HUES48 (cell line): ENCODE results near the gene CASP7.
"Not testable (repeated sequence)": the region's sequence is repeated elsewhere in the genome, so short reads cannot be mapped to it uniquely, and the experiment has no call there.

ENCODE experiments used
- H3K27ac ChIP-seq: one replicate; pipeline ENCODE4 v1.7.0; 2013; ENCODE audit warnings: low read depth, low read length, inconsistent platforms
- H3K27me3 ChIP-seq: 2 replicates; pipeline ENCODE4 v1.6.1; 2013; ENCODE audit warnings: mild to moderate bottlenecking, low read length; ENCODE audit not compliant: control insufficient read depth, insufficient read depth
- H3K36me3 ChIP-seq: 2 replicates; pipeline ENCODE4 v1.6.1; 2013; ENCODE audit warnings: low read length; ENCODE audit not compliant: control insufficient read depth, insufficient read depth
- H3K4me1 ChIP-seq: 2 replicates; pipeline ENCODE4 v1.6.1; 2013; ENCODE audit warnings: mild to moderate bottlenecking, low read length; ENCODE audit not compliant: control insufficient read depth, insufficient read depth
- H3K4me3 ChIP-seq: 2 replicates; pipeline ENCODE4 v1.5.1; 2013; ENCODE audit warnings: mild to moderate bottlenecking, low read depth, low read length
- H3K9ac ChIP-seq: 2 replicates; pipeline ENCODE4 v1.6.1; 2013; ENCODE audit warnings: mild to moderate bottlenecking, low read depth, low read length, moderate library complexity
- H3K9me3 ChIP-seq: 2 replicates; pipeline ENCODE4 v1.6.1; 2013; ENCODE audit warnings: low read length; ENCODE audit not compliant: control insufficient read depth, insufficient read depth

CASP7 gene

DNA sequence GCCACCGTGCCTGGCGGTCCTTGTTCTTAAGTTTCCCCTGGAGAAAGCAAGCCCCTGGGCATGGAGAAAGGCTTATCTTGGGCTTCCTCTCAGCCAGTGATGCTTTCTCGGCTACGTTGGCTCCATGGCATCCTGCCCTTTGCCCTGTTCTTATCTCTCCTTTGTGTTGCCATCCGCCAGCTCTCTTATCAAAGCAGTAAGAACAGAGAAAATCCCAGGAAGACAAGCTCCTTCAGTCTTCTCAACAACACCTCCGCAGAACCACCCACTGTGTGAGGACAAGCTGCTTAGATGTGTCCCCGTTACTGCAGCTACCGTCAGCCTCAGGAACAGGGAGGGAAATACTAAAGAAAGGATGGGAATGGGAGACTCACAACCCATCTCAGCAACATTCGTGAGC lies 75.1 kb downstream of the CASP7 start:
- H3K4me3 ChIP-seq = no peak overlapping the region
- H3K27me3 ChIP-seq = no peaks in the 10 kb centered on the region
- no peak overlapping the region for H3K27ac ChIP-seq
- H3K9me3 ChIP-seq = no peaks in the 10 kb centered on the region
- no peaks in the 10 kb centered on the region for H3K36me3 ChIP-seq
- H3K9ac ChIP-seq = no peak overlapping the region
- no peaks in the 10 kb centered on the region for H3K4me1 ChIP-seq

DNA sequence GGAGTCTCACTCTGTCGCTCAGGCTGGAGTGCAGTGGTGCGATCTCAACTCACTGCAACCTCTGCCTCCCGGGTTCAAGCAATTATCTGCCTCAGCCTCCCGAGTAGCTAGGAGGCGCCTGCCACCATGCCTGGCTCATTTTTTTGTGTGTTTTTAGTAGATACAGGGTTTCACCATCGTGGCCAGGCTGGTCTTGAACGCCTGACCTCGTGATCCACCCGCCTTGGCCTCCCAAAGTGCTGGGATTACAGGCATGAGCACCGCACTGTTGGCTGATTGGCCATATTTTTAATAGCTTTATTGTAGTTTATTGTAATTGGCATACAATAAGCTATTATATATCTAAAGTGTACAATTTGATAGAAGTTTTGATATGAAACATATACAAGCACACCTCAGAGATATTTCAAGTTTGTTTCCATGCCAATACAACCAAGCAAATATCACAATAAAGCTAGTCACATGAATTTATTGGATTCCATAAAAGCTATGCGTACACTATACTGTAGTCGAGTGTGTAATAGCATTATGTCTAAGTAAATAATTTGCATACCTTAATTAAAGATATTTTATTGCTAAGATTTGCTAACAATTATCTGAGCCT lies 77.3 kb downstream of the CASP7 start:
- Histone ChIP-seq H3K9me3 (no peaks in the 10 kb centered on the region), H3K9ac (no peak overlapping the region), H3K27me3 (no peaks in the 10 kb centered on the region), H3K4me1 (no peaks in the 10 kb centered on the region), H3K36me3 (no peaks in the 10 kb centered on the region), H3K27ac (no peak overlapping the region), H3K4me3 (no peak overlapping the region)

DNA sequence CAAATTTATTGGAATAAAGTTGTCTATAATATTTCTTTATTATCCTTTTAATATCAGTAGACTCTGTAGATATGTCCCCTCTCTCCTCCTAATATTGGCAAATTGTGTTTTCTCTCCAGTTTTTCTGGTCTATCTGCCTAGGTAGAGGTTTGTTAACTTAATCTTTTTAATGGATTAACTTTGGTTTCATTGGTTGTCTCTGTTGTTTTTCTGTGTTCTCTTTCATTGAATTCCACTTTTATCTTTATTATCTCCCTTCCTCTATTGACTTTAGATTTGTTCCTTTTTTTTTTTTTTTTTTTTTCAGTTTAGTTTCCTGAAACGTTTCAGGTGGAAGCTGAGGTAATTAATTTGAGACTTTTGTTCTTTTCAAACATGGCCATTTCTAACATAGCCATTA lies 82.4 kb downstream of the CASP7 start:
- H3K27ac ChIP-seq = no peak overlapping the region
- no peaks in the 10 kb centered on the region for H3K36me3 ChIP-seq
- H3K27me3 ChIP-seq = no peaks in the 10 kb centered on the region
- H3K9ac ChIP-seq = no peak overlapping the region
- H3K4me3 ChIP-seq = no peak overlapping the region
- no peaks in the 10 kb centered on the region for H3K4me1 ChIP-seq
- 0 out of 2 replicates have a peak, but pooled peaks cover 3% of the 10 kb centered on the region for H3K9me3 ChIP-seq

DNA sequence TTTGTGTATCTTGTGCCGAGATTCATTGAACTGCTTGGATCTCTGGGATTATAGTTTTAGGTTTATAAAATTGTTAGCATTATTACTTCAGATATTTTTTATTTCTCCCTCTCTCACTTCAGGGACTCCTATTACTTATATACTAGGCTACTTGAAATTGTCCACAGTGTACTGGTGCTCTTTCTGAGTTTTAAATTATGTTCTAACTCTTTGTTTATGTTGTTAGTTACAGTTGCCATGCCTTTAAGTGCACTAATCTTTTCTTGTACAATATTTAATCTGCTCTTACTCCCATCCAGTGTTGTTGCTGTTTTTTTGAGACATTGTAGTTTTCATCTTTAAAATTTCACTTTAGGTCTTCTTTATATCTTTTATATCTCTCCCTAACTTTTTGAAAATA lies 84.9 kb downstream of the CASP7 start:
- Histone ChIP-seq H3K4me3 (no peak overlapping the region), H3K27ac (no peak overlapping the region), H3K9ac (no peak overlapping the region), H3K27me3 (no peaks in the 10 kb centered on the region; the same call in 1 of the 2 replicates), H3K4me1 (no peaks in the 10 kb centered on the region), H3K36me3 (no peaks in the 10 kb centered on the region), H3K9me3 (0 out of 2 replicates have a peak, but pooled peaks cover 3% of the 10 kb centered on the region)

DNA sequence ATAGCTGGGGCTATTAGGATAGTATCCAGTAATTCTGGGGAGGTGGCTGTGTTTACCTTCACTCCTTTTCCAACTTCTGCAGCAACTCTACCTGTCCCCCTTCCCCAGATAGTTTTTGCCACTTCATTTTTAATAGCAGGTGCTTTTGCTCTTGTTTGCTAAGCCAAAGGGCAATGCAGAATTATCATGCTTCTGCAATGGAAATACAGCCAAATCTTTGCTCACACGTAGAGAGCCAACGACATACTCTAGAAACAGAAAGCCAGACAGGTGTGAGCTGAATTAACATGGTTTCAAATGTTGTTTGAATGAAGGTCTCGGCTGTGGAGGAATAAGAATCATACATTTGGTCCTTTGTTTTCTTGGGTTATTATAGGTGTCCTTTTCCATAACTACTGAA lies 86.2 kb downstream of the CASP7 start:
- H3K27ac ChIP-seq = no peak overlapping the region
- 0 out of 2 replicates have a peak, but pooled peaks cover 3% of the 10 kb centered on the region for H3K9me3 ChIP-seq
- H3K9ac ChIP-seq = no peak overlapping the region
- H3K4me1 ChIP-seq = no peaks in the 10 kb centered on the region
- H3K36me3 ChIP-seq = no peaks in the 10 kb centered on the region
- no peak overlapping the region for H3K4me3 ChIP-seq
- no peaks in the 10 kb centered on the region; the same call in 1 of the 2 replicates for H3K27me3 ChIP-seq

DNA sequence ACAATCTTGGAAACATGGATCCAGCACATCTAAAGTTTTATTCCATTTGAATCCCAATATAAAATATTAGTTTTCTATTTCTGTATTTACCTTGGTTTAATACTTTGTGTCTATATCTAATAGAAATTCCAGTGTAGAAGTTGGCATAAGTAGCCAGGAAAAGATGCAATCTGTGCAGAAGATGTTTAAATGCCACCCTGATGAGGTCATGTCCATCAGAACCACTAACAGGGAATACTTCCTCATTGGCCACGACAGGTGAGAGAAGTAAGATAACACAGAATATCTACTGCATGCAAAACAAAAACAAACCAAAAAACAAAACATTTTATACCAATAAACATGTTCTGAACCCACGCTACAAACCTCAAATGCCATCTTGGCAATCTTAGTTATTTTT lies 87.5 kb downstream of the CASP7 start:
- Histone ChIP-seq H3K9ac (no peak overlapping the region), H3K4me1 (no peaks in the 10 kb centered on the region), H3K27ac (no peak overlapping the region), H3K9me3 (0 out of 2 replicates have a peak, but pooled peaks cover 3% of the 10 kb centered on the region), H3K4me3 (no peak overlapping the region), H3K36me3 (no peaks in the 10 kb centered on the region), H3K27me3 (no peaks in the 10 kb centered on the region; the same call in 1 of the 2 replicates)

DNA sequence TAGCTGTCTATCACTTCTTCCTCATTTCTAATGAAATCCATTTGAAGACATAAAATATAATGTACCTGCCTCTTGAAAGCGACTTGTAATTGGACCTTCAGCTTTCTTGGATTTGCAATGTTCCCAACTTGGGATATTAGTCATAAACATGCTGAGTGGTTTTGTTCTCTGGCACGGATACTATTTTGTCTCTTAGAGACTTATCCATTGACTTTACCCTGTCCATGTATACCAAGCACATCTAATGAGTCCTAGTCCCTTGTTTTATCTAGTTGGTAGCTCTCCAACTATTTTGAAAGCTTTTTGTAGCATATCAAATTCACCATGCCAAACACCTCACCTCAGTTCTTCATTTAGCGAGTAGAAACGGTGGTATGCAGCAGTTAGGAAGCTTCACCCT lies 90.6 kb downstream of the CASP7 start:
- Histone ChIP-seq H3K9ac (no peak overlapping the region), H3K27ac (no peak overlapping the region), H3K27me3 (no peaks in the 10 kb centered on the region; the same call in 1 of the 2 replicates), H3K4me1 (no peaks in the 10 kb centered on the region), H3K4me3 (no peak overlapping the region), H3K36me3 (no peaks in the 10 kb centered on the region), H3K9me3 (no peaks in the 10 kb centered on the region)

DNA sequence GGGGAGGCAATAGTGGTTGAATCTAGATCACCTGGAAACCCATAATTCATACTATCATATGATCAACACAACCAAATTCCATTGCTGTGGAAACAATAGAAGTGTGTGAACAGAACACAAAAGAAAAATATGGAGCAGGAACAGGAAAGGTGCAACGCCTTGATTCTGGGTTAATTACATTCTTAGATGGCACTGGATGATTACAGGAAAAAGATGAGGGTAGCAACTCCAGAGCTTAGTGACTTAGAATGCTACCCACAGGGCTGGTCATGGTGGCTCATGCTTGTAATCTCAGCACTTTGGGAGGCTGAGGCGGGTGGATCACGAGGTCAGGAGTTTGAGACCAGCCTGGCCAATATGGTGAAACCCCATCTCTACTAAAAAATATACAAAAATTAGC lies 91.4 kb downstream of the CASP7 start:
- not testable (repeated sequence) for H3K9me3 ChIP-seq, H3K4me1 ChIP-seq, H3K27ac ChIP-seq, H3K9ac ChIP-seq, H3K36me3 ChIP-seq, H3K4me3 ChIP-seq, H3K27me3 ChIP-seq

DNA sequence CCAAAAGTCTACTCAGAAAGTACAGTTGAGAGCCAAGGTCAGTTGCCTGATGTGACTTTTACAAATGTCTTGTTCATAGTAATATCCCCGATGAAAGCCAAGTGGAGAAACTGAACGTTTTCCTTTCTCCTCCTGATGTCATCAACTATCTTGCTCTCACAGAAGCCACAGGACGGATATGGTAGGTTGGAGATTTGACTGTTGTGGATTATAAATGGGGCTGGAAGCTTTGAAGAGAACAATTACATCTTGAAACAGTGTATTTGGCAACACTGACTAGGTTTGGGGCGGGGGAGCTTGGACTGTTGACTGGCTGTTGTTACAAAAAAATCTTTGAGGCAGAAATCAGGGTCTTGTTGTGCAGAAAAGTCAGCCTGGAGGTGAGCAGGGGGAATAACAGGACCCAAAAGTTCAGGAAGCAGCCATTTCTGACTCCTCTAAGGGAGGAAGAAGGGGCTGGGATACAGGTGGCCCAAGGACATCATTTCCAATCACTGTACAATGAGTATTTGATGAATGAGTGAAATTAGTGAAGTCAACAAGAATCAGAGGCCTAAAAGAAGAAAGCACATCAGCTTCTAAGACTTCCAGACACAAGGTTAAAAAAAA lies 96.1 kb downstream of the CASP7 start:
- Histone ChIP-seq H3K27me3 (no peaks in the 10 kb centered on the region), H3K4me1 (peaks cover 7% of the 10 kb centered on the region; the same call in 1 of the 2 replicates), H3K9me3 (no peaks in the 10 kb centered on the region), H3K9ac (no peak overlapping the region), H3K36me3 (no peaks in the 10 kb centered on the region), H3K27ac (no peak overlapping the region), H3K4me3 (no peak overlapping the region)

DNA sequence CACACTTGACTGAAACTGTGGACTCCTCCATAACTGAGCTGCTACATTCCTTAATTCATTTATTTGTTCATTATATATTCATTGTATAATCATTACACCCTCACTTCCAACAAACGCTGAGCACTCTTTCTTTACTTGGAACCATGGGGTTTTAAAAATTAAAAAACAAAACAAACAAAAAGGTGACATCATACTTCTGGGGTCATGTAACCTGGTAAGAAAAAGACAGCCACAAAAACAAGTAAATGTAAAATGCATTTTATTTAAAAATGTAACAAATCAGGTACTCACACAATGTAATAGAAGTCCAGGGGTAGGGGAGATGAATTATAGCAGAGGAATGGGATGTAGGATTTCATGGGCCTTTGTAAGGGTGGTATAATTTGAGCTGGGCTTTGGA lies 96.8 kb downstream of the CASP7 start:
- Histone ChIP-seq H3K9ac (no peak overlapping the region), H3K4me1 (peaks cover 10% of the 10 kb centered on the region), H3K36me3 (no peaks in the 10 kb centered on the region), H3K9me3 (no peaks in the 10 kb centered on the region), H3K4me3 (no peak overlapping the region), H3K27ac (no peak overlapping the region), H3K27me3 (no peaks in the 10 kb centered on the region)
